VCaP (cell line): ENCODE results near the gene TNS3.

Experiments
- H3K27ac ChIP-seq: fragments of 450-650 bp; 2 replicates; pipeline ENCODE4 v1.5.1; 2017
- TF ChIP-seq, protein P1 (sequence below): fragments of 450-650 bp; conservative IDR thresholded peaks from 2 replicates; pipeline ENCODE4 v1.5.1; 2017; ENCODE audit warnings: mild to moderate bottlenecking, moderate library complexity

Gene TNS3

GRCh38 chr7:47572939-47573757 lies 8.8 kb downstream of the TNS3 start:
- TF ChIP-seq, protein P1, sequence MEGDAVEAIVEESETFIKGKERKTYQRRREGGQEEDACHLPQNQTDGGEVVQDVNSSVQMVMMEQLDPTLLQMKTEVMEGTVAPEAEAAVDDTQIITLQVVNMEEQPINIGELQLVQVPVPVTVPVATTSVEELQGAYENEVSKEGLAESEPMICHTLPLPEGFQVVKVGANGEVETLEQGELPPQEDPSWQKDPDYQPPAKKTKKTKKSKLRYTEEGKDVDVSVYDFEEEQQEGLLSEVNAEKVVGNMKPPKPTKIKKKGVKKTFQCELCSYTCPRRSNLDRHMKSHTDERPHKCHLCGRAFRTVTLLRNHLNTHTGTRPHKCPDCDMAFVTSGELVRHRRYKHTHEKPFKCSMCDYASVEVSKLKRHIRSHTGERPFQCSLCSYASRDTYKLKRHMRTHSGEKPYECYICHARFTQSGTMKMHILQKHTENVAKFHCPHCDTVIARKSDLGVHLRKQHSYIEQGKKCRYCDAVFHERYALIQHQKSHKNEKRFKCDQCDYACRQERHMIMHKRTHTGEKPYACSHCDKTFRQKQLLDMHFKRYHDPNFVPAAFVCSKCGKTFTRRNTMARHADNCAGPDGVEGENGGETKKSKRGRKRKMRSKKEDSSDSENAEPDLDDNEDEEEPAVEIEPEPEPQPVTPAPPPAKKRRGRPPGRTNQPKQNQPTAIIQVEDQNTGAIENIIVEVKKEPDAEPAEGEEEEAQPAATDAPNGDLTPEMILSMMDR, result no peak
- H3K27ac ChIP-seq, result peak overlapping the region; percentile 91; the same call in 1 of the 2 replicates

DNA sequence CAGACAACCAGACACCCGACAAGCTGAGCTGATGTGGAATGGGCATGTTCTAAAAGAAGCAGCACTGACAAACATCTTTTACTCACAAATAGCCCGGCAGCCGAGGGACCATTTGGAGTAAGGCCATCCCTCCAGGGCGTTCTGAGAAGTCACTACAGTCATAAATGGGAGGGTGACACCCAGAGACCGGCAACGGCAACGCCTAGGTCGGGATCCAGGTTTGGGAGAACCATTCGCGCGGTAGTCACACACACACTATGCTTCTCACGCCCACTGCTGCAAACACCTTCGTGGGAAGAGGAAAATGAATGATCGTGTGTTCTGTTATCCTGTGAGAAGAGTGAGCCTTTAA lies 9.8 kb downstream of the TNS3 start:
- H3K27ac ChIP-seq, result peak overlapping the region; percentile 24
- TF ChIP-seq, protein P1, result no peak

DNA sequence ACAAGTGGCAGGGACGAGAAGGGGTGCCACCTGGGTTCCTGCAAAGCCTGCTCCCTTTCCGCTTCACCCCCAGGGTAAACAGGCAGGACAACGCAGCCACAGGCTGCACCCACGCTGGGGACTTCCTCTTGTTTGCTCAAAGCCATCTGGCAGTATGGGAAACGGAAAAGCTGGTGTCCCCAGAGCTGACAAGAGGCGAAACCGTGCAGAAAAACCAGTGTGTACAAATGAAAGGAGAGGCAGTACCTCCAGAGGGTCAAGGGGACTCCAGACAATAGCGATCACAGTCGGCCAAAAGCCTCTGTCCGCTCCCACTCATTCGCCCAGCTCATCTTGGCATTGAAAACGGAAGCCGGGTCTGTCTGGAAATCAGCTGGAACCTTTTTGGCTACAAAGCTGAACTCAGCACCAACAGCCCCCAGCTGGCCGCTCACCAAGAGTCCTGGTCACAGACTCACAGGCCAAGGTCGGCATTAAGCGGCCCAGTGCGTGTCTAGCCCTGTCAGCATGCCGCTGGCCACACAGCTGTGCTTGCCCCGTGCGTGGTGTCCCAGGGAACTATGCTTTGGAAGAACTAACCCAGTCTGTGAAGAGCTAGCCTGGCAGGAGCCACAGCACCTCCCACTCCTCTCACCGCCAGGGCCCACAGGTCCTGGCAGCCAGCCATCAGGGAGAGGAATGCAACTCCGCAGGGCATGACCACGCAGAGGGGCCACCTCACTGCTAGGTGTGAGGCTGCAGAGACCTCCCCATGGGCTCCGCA lies 10.4 kb downstream of the TNS3 start:
- TF ChIP-seq, protein P1, result no peak
- H3K27ac ChIP-seq, result peak overlapping the region; percentile 24

GRCh38 chr7:47570649-47571050 lies 11.3 kb downstream of the TNS3 start:
- peak overlapping the region; percentile 24; the same call in 1 of the 2 replicates for H3K27ac ChIP-seq
- TF ChIP-seq, protein P1, result no peak

GRCh38 chr7:47568547-47568946 lies 13.4 kb downstream of the TNS3 start:
- TF ChIP-seq, protein P1, result no peak
- no peak overlapping the region for H3K27ac ChIP-seq

DNA sequence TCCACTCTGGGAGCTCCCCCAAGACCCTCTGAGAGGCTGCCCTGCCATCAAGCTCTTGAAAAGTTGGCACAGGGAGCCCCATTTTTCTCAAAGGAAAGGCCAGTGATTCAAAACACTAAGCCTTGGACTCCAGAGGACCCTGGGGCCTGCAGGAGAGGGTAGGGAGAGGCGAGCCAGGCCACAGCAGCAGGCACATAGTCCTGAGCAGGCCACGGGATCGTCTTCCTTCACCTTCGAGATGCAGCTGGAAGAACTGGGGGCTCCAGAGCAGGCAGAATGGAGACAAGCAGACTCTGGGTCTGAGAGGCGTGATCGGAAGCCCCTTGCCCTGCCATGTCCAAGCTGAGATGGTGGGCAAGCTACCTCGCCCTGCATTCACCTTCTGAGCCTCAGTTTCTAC lies 13.9 kb downstream of the TNS3 start:
- H3K27ac ChIP-seq, result no peak overlapping the region
- TF ChIP-seq, protein P1, result no peak

DNA sequence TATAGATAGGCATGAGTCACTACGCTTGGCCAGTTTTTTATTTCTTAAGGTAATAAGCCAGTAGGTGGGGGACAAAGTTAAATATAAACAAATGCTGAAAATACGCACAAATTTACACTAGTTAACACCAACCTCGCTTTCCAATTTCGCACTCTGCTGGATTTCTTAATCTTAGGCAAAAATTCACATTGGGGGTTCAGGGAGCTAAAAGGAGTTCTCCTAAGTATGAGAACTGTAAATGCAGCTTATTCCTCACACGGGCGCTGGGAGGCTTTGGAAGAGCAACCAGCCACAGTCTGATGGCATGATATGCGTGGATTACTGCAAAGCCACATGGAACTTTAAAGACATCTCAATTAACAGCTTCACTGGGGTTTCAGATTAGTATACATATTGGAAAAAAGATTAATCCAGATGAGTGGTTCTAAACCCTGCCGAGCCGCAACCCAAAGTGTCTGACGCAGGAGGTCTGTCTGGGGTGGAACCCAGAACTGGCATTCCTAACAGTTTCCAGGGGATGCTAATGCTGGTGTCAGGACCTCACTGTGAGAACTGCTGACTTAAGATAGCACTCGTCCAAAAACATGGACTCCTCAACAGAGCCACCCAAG lies 16.2 kb downstream of the TNS3 start:
- TF ChIP-seq, protein P1, result no peak
- H3K27ac ChIP-seq, result no peak overlapping the region
